ENCODE measurements around the gene SLC9A1.

The SLC9A1 gene

GRCh38 chr1:27138368-27138767 is 16.6 kb downstream of the SLC9A1 start:
- H3K27ac ChIP-seq (ENCODE audit: low read length), result no peak overlapping the region
- no peak overlapping the region for H2AFZ ChIP-seq (ENCODE audit: low read depth, low read length)
- no peak overlapping the region for H3K4me2 ChIP-seq (ENCODE audit: insufficient read depth, low read length)
- TF ChIP-seq CTCF (IDR thresholded peaks at IDR 0.05; ENCODE audit: borderline replicate concordance, extremely low read depth, low read length, poor library complexity, severe bottlenecking), result no peak
- no peak for TF ChIP-seq EZH2 (IDR thresholded peaks at IDR 0.05; ENCODE audit: borderline replicate concordance, low read depth, low read length, severe bottlenecking)
- H3K4me1 ChIP-seq (ENCODE audit: insufficient read depth, low read length), result 0 out of 2 replicates have a peak, but pooled peaks cover 2% of the 10 kb centered on the region
- peaks cover 31% of the 10 kb centered on the region for H3K79me2 ChIP-seq (ENCODE audit: insufficient read depth, low read length)
- DNase-seq (no peak), ATAC-seq (ENCODE audit: insufficient read depth, low read depth) (no peak)
- no peak overlapping the region for H3K9ac ChIP-seq (ENCODE audit: low read depth, low read length)
- peaks cover 4% of the 10 kb centered on the region; the same call in 1 of the 2 replicates for H3K36me3 ChIP-seq (ENCODE audit: insufficient read depth, low read length)
- H3K4me3 ChIP-seq (ENCODE audit: low read depth in 1 of 2, low read length in 2 of 2), result no peak overlapping the region
- no peaks in the 10 kb centered on the region for H3K9me3 ChIP-seq (ENCODE audit: insufficient read depth, low read length, severe bottlenecking)
- H4K20me1 ChIP-seq (ENCODE audit: insufficient read depth, low read length), result peaks cover 54% of the 10 kb centered on the region
- H3K27me3 ChIP-seq (ENCODE audit: insufficient read depth, low read length, poor library complexity), result no peaks in the 10 kb centered on the region

GRCh38 chr1:27137544-27138075 is 17.3 kb downstream of the SLC9A1 start:
- peaks cover 31% of the 10 kb centered on the region for H3K79me2 ChIP-seq (ENCODE audit: insufficient read depth, low read length)
- H3K27ac ChIP-seq (ENCODE audit: low read length), result no peak overlapping the region
- H3K9ac ChIP-seq (ENCODE audit: low read depth, low read length), result no peak overlapping the region
- H3K4me1 ChIP-seq (ENCODE audit: insufficient read depth, low read length), result no peaks in the 10 kb centered on the region
- DNase-seq, result no peak
- peaks cover 48% of the 10 kb centered on the region for H4K20me1 ChIP-seq (ENCODE audit: insufficient read depth, low read length)
- TF ChIP-seq EZH2 (IDR thresholded peaks at IDR 0.05; ENCODE audit: borderline replicate concordance, low read depth, low read length, severe bottlenecking), result no peak
- no peak overlapping the region for H3K4me2 ChIP-seq (ENCODE audit: insufficient read depth, low read length)
- peaks cover 4% of the 10 kb centered on the region; the same call in 1 of the 2 replicates for H3K36me3 ChIP-seq (ENCODE audit: insufficient read depth, low read length)
- no peaks in the 10 kb centered on the region for H3K27me3 ChIP-seq (ENCODE audit: insufficient read depth, low read length, poor library complexity)
- ATAC-seq (ENCODE audit: insufficient read depth, low read depth), result no peak
- no peaks in the 10 kb centered on the region for H3K9me3 ChIP-seq (ENCODE audit: insufficient read depth, low read length, severe bottlenecking)
- H2AFZ ChIP-seq (ENCODE audit: low read depth, low read length), result no peak overlapping the region
- H3K4me3 ChIP-seq (ENCODE audit: low read depth in 1 of 2, low read length in 2 of 2), result no peak overlapping the region

GRCh38 chr1:27136998-27137542 is 17.9 kb downstream of the SLC9A1 start:
- Histone ChIP-seq H3K9ac (ENCODE audit: low read depth, low read length) (no peak overlapping the region), H3K4me1 (ENCODE audit: insufficient read depth, low read length) (no peaks in the 10 kb centered on the region), H3K4me2 (ENCODE audit: insufficient read depth, low read length) (no peak overlapping the region), H4K20me1 (ENCODE audit: insufficient read depth, low read length) (peaks cover 43% of the 10 kb centered on the region), H3K36me3 (ENCODE audit: insufficient read depth, low read length) (peaks cover 4% of the 10 kb centered on the region; the same call in 1 of the 2 replicates), H3K4me3 (ENCODE audit: low read depth in 1 of 2, low read length in 2 of 2) (no peak overlapping the region), H2AFZ (ENCODE audit: low read depth, low read length) (no peak overlapping the region), H3K9me3 (ENCODE audit: insufficient read depth, low read length, severe bottlenecking) (no peaks in the 10 kb centered on the region), H3K27ac (ENCODE audit: low read length) (no peak overlapping the region), H3K27me3 (ENCODE audit: insufficient read depth, low read length, poor library complexity) (no peaks in the 10 kb centered on the region), H3K79me2 (ENCODE audit: insufficient read depth, low read length) (peaks cover 26% of the 10 kb centered on the region)
- DNase-seq, result peak; percentile 30
- TF ChIP-seq CTCF (IDR thresholded peaks at IDR 0.05; ENCODE audit: borderline replicate concordance, extremely low read depth, low read length, poor library complexity, severe bottlenecking), result no peak
- TF ChIP-seq EZH2 (IDR thresholded peaks at IDR 0.05; ENCODE audit: borderline replicate concordance, low read depth, low read length, severe bottlenecking), result no peak
- ATAC-seq (ENCODE audit: insufficient read depth, low read depth), result peak; percentile 61

- peaks cover 18% of the 10 kb centered on the region for H3K79me2 ChIP-seq (ENCODE audit: insufficient read depth, low read length)
- TF ChIP-seq EZH2 (IDR thresholded peaks at IDR 0.05; ENCODE audit: borderline replicate concordance, low read depth, low read length, severe bottlenecking), result no peak
- H3K9ac ChIP-seq (ENCODE audit: low read depth, low read length), result no peak overlapping the region
- ATAC-seq (ENCODE audit: insufficient read depth, low read depth), result no peak
- H3K9me3 ChIP-seq (ENCODE audit: insufficient read depth, low read length, severe bottlenecking), result no peaks in the 10 kb centered on the region
- no peaks in the 10 kb centered on the region for H3K4me1 ChIP-seq (ENCODE audit: insufficient read depth, low read length)
- H3K4me3 ChIP-seq (ENCODE audit: low read depth in 1 of 2, low read length in 2 of 2), result no peak overlapping the region
- peaks cover 37% of the 10 kb centered on the region for H4K20me1 ChIP-seq (ENCODE audit: insufficient read depth, low read length)
- no peaks in the 10 kb centered on the region for H3K27me3 ChIP-seq (ENCODE audit: insufficient read depth, low read length, poor library complexity)
- H2AFZ ChIP-seq (ENCODE audit: low read depth, low read length), result no peak overlapping the region
- no peak for DNase-seq
- H3K27ac ChIP-seq (ENCODE audit: low read length), result no peak overlapping the region
- no peak overlapping the region for H3K4me2 ChIP-seq (ENCODE audit: insufficient read depth, low read length)
- peaks cover 4% of the 10 kb centered on the region; the same call in 1 of the 2 replicates for H3K36me3 ChIP-seq (ENCODE audit: insufficient read depth, low read length)
Measured at GRCh38 chr1:27136236-27136551, 18.7 kb downstream of the SLC9A1 start.

Data from DND-41 (cell line).